ENCODE results near the gene SPINT1. TPM values are rescaled to one million over a fixed set of nuclear protein-coding genes. Genes with fewer than 3 reads are reported as not detected.
A peak's percentile ranks its signal among the peaks of the same experiment; 100 is the strongest.

SPINT1 gene
- total RNA-seq, 4 donors from 2014 or later = 285 to 729 (median 580) TPM

GRCh38 chr15:40893733-40894680 is 50.2 kb downstream of the SPINT1 start, which contains the start of gene VPS18:
VPS18 (plus strand) TSS chr15:40894450; CDS start chr15:40894769, 319 bp downstream.
- intact Hi-C loops (cut with DNase I; ENCODE audit: low total_unique reads) (loop anchor here (2.0 kb wide), 1 partner anchor 35 kb away; no protein-coding TSS in a partner anchor), in situ Hi-C loops (cut with MboI; ENCODE audit: low pct_ligation_motif_present in 1 of 4, low pct_unique_long_range_greater_than_20kb in 1 of 4, low sequenced_read_pairs in 3 of 4) (loop anchor here (5.0 to 25.0 kb wide), 2 partner anchors 37 to 207 kb away; partner anchors contain the start of gene RAD51 (in 3 of the 4))

DNA sequence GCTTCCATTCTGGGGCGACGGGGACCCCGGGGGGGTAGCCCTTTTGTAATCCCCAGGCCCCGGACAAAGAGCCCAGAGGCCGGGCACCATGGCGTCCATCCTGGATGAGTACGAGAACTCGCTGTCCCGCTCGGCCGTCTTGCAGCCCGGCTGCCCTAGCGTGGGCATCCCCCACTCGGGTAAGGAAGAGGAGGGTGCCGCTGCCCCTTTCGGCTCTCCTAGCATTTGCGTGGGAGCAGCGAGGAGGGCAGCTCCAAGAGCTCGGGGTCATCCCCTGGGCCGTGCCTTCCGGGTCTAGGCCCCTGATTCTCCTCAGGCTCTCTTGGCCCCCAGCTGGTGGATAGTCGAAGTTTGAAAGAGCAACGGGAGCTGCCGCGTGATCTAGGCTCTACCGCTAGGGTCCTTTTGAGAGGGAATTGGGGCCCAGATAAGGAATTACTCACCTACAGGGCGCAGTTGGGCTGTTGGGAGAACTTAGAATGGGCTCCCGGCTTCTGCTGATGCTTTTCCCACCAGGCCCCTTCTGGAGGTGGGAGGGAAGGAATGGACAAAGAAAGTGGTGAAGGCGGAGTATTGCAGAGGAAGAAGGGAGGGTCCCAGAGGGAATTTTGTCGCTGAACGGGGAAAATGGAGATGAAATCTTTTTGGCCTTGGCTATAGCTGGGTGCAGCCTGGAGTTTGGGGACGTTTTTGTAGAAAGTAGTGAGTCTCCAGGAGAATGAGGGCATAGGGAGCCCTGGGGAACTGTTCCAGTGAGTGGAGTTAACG is 51.0 kb downstream of the SPINT1 start:
- 2 to 3% methylated on average over 4 to 33 of the region's 33 CpGs for WGBS, 2 donors (ENCODE audit: low coverage in 1 of 2)

More at GRCh38 chr15:40893733-40894680, 50.2 kb downstream of the SPINT1 start, which contains the start of gene VPS18:
- Histone ChIP-seq H3K27ac (peak within 1 kb of the TSS; percentile 90 to 98 (median 92)), H3K9me3 (no peaks in the 10 kb centered on the region), H3K27me3 (no peaks in the 10 kb centered on the region), H3K36me3 (peaks cover 0 to 5% (median 0%) of the 10 kb centered on the region in 4 donors), H3K4me3 (peak within 1 kb of the TSS; percentile 70 to 89 (median 78)), H3K4me1 (peaks cover 6 to 35% (median 21%) of the 10 kb centered on the region in 4 donors)
- WGBS, 2 donors (ENCODE audit: low coverage in 1 of 2) = 6% methylated on average over 43 of the region's 55 CpGs; no CpG with 5 or more reads in 1 of the 2 donors
- peak; percentile 92 to 96 (median 95) for TF ChIP-seq POLR2AphosphoS5 (IDR thresholded peaks at IDR 0.05)
- peak; percentile 86 for TF ChIP-seq POLR2A (IDR thresholded peaks at IDR 0.05)
- peak; percentile 57 for TF ChIP-seq EP300 (IDR thresholded peaks at IDR 0.05; ENCODE audit: low read depth)
- peak; percentile 94 to 99 (median 98) for TF ChIP-seq CTCF (IDR thresholded peaks at IDR 0.05)
- peak; percentile 99 for DNase-seq

GRCh38 chr15:40899536-40900207 is 55.8 kb downstream of the SPINT1 start:
- WGBS, 2 donors (ENCODE audit: low coverage in 1 of 2) = 85 to 93% methylated on average over 7 to 24 of the region's 33 CpGs
- Histone ChIP-seq H3K4me3 (no peak overlapping the region), H3K4me1 (peaks cover 0 to 24% (median 13%) of the 10 kb centered on the region in 4 donors), H3K36me3 (peaks cover 0 to 23% (median 6%) of the 10 kb centered on the region in 4 donors), H3K27me3 (no peaks in the 10 kb centered on the region), H3K27ac (no peak overlapping the region), H3K9me3 (no peaks in the 10 kb centered on the region)
- no peak for TF ChIP-seq POLR2AphosphoS5 (IDR thresholded peaks at IDR 0.05)
- no peak for TF ChIP-seq EP300 (IDR thresholded peaks at IDR 0.05; ENCODE audit: low read depth)
- TF ChIP-seq POLR2A (IDR thresholded peaks at IDR 0.05) = no peak
- no peak for TF ChIP-seq CTCF (IDR thresholded peaks at IDR 0.05)
- DNase-seq = no peak
- in situ Hi-C loops (cut with MboI; ENCODE audit: low pct_ligation_motif_present in 1 of 4, low pct_unique_long_range_greater_than_20kb in 1 of 4, low sequenced_read_pairs in 3 of 4) (loop anchor here (10.0 to 25.0 kb wide), 4 partner anchors 113 to 285 kb away; partner anchors contain the start of gene RAD51 (in 3 of the 4)), intact Hi-C loops (cut with DNase I; ENCODE audit: low total_unique reads) (loop anchor here (5.0 kb wide), 2 partner anchors 123 to 283 kb away; no protein-coding TSS in a partner anchor)

More for the DNA sequence above, 51.0 kb downstream of the SPINT1 start:
- H3K27me3 ChIP-seq = no peaks in the 10 kb centered on the region
- H3K4me1 ChIP-seq = peaks cover 6 to 35% (median 21%) of the 10 kb centered on the region in 4 donors
- in situ Hi-C loops (cut with MboI; ENCODE audit: low pct_ligation_motif_present in 1 of 4, low pct_unique_long_range_greater_than_20kb in 1 of 4, low sequenced_read_pairs in 3 of 4) (loop anchor here (5.0 to 25.0 kb wide), 2 partner anchors 38 to 208 kb away; partner anchors contain the start of gene RAD51 (in 3 of the 4)), intact Hi-C loops (cut with DNase I; ENCODE audit: low total_unique reads) (no loop called here)
- H3K36me3 ChIP-seq = peaks cover 0 to 14% (median 3%) of the 10 kb centered on the region in 4 donors
- no peak for TF ChIP-seq POLR2A (IDR thresholded peaks at IDR 0.05)
- TF ChIP-seq EP300 (IDR thresholded peaks at IDR 0.05; ENCODE audit: low read depth) = no peak
- TF ChIP-seq CTCF (IDR thresholded peaks at IDR 0.05) = peak; percentile 35 to 95 (median 60)
- no peak for TF ChIP-seq POLR2AphosphoS5 (IDR thresholded peaks at IDR 0.05)
- H3K27ac ChIP-seq = peak overlapping the region; percentile 90 to 98 (median 92)
- H3K4me3 ChIP-seq = peak overlapping the region; percentile 70 to 89 (median 78)
- H3K9me3 ChIP-seq = no peaks in the 10 kb centered on the region
- DNase-seq = peak; percentile 53

Data from transverse colon (tissue), 4 donors.